Colonic mucosa (tissue), 4 donors: ENCODE measurements around the gene CCDC13. TPM values are rescaled to one million over a fixed set of nuclear protein-coding genes. Genes with fewer than 3 reads are reported as not detected.

Experiments used
- DNase-seq: peaks from one replicate; pipeline ENCODE4 v3.0.0-alpha.2; 2020
- H3K27ac ChIP-seq: fragments of 200-600 bp; one replicate; pipeline ENCODE4 v1.8.0; 2021
- H3K27me3 ChIP-seq: fragments of 200-600 bp; one replicate; pipeline ENCODE4 v1.8.0; 2021
- H3K36me3 ChIP-seq: fragments of 200-600 bp; one replicate; pipeline ENCODE4 v1.8.0; 2021
- H3K4me1 ChIP-seq: fragments of 200-600 bp; one replicate; pipeline ENCODE4 v1.8.0; 2021; ENCODE audit warnings: mild to moderate bottlenecking
- H3K4me3 ChIP-seq: fragments of 200-600 bp; one replicate; pipeline ENCODE4 v1.8.0; 2021
- H3K9ac ChIP-seq, 2 donors: one replicate each; pipeline ENCODE4 v1.7.0; 2013; ENCODE audit warnings: control low read depth in 2 of 2, low read depth in 2 of 2, low read length in 2 of 2
- H3K9me3 ChIP-seq: fragments of 200-600 bp; one replicate; pipeline ENCODE4 v1.8.0; 2021
- CTCF ChIP-seq: fragments of 200-600 bp; IDR thresholded peaks from one replicate; pipeline ENCODE4 v1.8.0; 2022; ENCODE audit warnings: antibody characterized with exemption, mild to moderate bottlenecking
- intact Hi-C: fragments of 100-400 bp; cut with DNase I; formaldehyde crosslinking; loops from one replicate; pipeline ENCODE4 v1.14.1; 2022
- total RNA-seq, 2 donors: library from RNA; stranded (reverse); fragmentation: NEBNext Ultra II Directional in 1 of 2; extraction: Animal tissue kit (Norgen Biotek cat#: 25700) in 1 of 2; gene quantifications; one replicate each; pipeline ENCODE4 v1.2.1, GENCODE V29; 2021
- donor health status: healthy.
- donor health status: DM: no; HTN: no; CAD: no.
- donor health status: DM: no; HTN: no; CAD: no.

Gene CCDC13
- total RNA-seq, 2 donors from 2014 or later = 0.93 to 5.3 TPM

GRCh38 chr3:42795621-42796181 is 22.6 kb upstream of the CCDC13 start:
- Histone ChIP-seq H3K4me3 (no peak overlapping the region), H3K36me3 (no peaks in the 10 kb centered on the region), H3K9ac (no peak overlapping the region), H3K27me3 (no peaks in the 10 kb centered on the region), H3K9me3 (no peaks in the 10 kb centered on the region), H3K27ac (no peak overlapping the region), H3K4me1 (no peaks in the 10 kb centered on the region)
- TF ChIP-seq CTCF = no peak
- no peak for DNase-seq
- intact Hi-C loops = no loop called here

DNA sequence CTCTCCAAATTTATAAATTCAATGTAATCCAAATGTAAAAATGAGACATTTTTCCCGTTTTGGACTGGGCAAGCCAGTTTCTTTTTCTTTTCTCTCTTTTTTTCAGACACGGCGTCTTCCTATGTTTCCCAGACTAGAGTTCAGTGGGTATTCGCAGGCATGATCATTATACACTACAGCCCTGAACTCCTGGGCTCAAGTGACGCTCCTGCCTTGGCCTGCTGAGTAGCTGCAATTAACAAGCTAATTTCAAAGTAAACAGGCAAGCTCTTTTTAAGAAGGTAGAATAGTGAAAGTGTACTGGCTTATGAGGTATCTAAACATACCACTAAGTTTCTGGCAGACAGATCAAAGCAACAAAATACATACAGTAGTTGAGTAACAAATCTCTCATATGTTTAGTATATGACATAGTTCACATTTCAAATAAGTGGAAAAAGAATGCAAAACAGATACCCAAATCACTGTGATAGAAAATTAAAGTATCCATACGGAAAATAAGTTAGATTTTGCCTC is 17.7 kb upstream of the CCDC13 start:
- no peaks in the 10 kb centered on the region for H3K27me3 ChIP-seq
- no peak overlapping the region for H3K9ac ChIP-seq
- no peak overlapping the region for H3K27ac ChIP-seq
- H3K36me3 ChIP-seq = no peaks in the 10 kb centered on the region
- intact Hi-C loops = no loop called here
- H3K4me1 ChIP-seq = no peaks in the 10 kb centered on the region
- TF ChIP-seq CTCF = no peak
- no peaks in the 10 kb centered on the region for H3K9me3 ChIP-seq
- H3K4me3 ChIP-seq = no peak overlapping the region
- no peak for DNase-seq

DNA sequence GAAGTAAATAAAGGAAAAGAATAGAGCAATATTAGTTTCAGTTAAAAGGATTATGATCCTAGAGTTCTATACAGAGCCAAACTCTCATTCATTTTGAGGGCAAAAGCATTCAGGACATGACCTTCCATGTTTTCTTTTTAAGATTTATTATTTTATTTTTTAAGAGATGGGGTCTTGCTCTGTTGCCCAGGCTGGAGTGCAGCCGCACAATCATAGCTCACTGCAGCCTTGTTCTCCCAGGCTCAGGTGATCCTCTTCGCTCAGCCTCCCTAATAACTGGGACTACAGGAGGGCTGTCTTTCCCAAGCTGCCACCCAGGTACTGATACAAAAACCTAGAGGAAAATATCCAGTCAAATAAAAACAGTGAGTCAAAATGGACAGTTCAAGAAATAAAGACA is 13.6 kb upstream of the CCDC13 start:
- H3K27me3 ChIP-seq = no peaks in the 10 kb centered on the region
- intact Hi-C loops = no loop called here

DNA sequence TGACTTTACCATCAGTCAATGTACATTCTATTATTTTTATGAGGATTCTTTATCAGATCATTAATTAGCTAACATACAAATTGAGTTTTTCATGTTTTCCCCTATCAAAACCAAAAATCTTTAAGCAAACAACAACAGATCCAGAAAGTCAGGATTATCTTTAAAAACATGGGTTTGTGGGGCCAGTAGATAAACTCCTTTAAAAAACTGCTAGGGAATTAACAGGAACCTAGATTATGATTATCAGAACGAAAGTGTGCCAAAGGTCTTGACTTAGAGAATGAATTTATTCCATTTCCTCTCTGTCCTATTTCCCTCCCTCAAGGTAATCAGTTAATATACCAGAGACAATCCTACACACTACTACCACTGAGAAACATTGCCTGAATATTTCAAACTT is 13.2 kb upstream of the CCDC13 start:
- no peak overlapping the region for H3K4me3 ChIP-seq
- H3K27ac ChIP-seq = no peak overlapping the region
- no peaks in the 10 kb centered on the region for H3K36me3 ChIP-seq
- TF ChIP-seq CTCF = no peak
- no peaks in the 10 kb centered on the region for H3K4me1 ChIP-seq
- H3K9me3 ChIP-seq = no peaks in the 10 kb centered on the region
- H3K9ac ChIP-seq = no peak overlapping the region
- intact Hi-C loops = no loop called here
- no peaks in the 10 kb centered on the region for H3K27me3 ChIP-seq
- DNase-seq = no peak

More for the DNA sequence above, 13.6 kb upstream of the CCDC13 start:
- H3K36me3 ChIP-seq = no peaks in the 10 kb centered on the region
- no peak for TF ChIP-seq CTCF
- H3K4me1 ChIP-seq = no peaks in the 10 kb centered on the region
- DNase-seq = no peak
- H3K27ac ChIP-seq = no peak overlapping the region
- H3K4me3 ChIP-seq = no peak overlapping the region
- no peaks in the 10 kb centered on the region for H3K9me3 ChIP-seq
- H3K9ac ChIP-seq = no peak overlapping the region

DNA sequence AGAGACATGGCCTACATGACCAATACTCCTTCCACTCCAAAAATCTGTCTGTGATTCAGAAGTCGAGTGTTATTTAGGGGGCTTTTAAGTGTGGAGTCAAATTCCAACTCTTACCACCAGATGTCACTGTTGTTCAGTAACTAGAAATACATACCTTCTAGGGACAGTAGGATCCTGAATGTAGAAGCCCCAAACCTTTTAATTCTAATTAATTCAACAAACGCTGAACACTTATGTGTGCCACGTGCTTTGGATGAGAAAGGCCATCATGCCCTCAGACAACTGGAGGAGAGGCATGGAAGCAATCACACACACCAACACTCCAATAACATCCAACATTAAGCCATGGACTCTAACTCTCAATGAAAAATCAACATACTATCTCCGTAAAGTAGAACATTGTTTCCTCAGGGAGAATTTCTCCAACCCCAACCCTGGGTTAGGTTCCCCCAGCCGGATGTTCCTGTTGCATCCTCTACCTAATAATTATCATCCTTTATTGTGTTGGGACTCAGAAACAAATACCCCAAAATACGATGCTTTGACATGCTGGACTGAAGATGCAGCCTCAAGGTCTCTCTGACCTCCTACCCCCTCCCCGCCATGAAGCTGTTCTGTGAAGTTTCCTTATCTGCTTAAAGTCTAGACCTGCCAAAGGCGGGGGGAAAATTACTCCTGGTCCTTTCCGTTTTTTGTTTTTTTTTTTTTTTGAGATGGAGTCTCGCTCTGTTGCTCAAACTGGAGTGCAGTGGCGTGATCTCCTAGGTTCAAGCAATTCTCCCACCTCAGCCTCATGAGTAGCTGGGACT is 8.0 kb upstream of the CCDC13 start:
- Histone ChIP-seq H3K36me3 (no peaks in the 10 kb centered on the region), H3K9me3 (no peaks in the 10 kb centered on the region), H3K4me1 (no peaks in the 10 kb centered on the region), H3K9ac (no peak overlapping the region), H3K27me3 (no peaks in the 10 kb centered on the region), H3K4me3 (no peak overlapping the region), H3K27ac (no peak overlapping the region)
- intact Hi-C loops = loop anchor here (5.0 kb wide), 2 partner anchors 56 to 101 kb away; no protein-coding TSS in a partner anchor
- DNase-seq = peak; percentile 52
- peak; percentile 77 for TF ChIP-seq CTCF
